GM23338 (cell line): ENCODE measurements around the gene PAIP2. TPM values are rescaled to one million over a fixed set of nuclear protein-coding genes. Genes with fewer than 3 reads are reported as not detected.
"Not testable (repeated sequence)": the region's sequence is repeated elsewhere in the genome, so short reads cannot be mapped to it uniquely, and the experiment has no call there.

Source experiments
- ATAC-seq: fragments of 200-7000 bp; cut with Tn5 transposase; 3 replicates; pipeline ENCODE4 v1.9.1; 2020
- DNase-seq: peaks from one replicate; pipeline ENCODE4 v3.0.0-alpha.2; 2015; ENCODE audit warnings: low spot score
- H2AFZ ChIP-seq: fragments of 200-600 bp; sonication (generic); 2 replicates; pipeline ENCODE4 v1.8.0; 2016; ENCODE audit warnings: antibody characterized with exemption, mild to moderate bottlenecking, moderate library complexity
- H3F3A ChIP-seq: fragments of 200-600 bp; sonication (generic); replicated peaks from 2 replicates; pipeline ENCODE4 v1.8.0; 2017; ENCODE audit warnings: antibody characterized with exemption, mixed run types, low read depth
- H3K27ac ChIP-seq: fragments of 200-600 bp; sonication (generic); 2 replicates; pipeline ENCODE4 v1.6.1; 2016; ENCODE audit warnings: low read depth
- H3K27me3 ChIP-seq: fragments of 200-600 bp; sonication (generic); 2 replicates; pipeline ENCODE4 v1.8.0; 2016; ENCODE audit warnings: mild to moderate bottlenecking, mixed run types, moderate library complexity; ENCODE audit not compliant: insufficient read depth
- H3K36me3 ChIP-seq: fragments of 200-600 bp; sonication (generic); 2 replicates; pipeline ENCODE4 v1.8.0; 2016; ENCODE audit warnings: mild to moderate bottlenecking; ENCODE audit not compliant: insufficient read depth
- H3K4me1 ChIP-seq: fragments of 200-600 bp; sonication (generic); 2 replicates; pipeline ENCODE4 v1.8.0; 2016; ENCODE audit warnings: mild to moderate bottlenecking, moderate library complexity; ENCODE audit not compliant: insufficient read depth
- H3K4me2 ChIP-seq: fragments of 200-600 bp; sonication (generic); 2 replicates; pipeline ENCODE4 v1.7.1; 2017; ENCODE audit warnings: mixed run types
- H3K4me3 ChIP-seq: fragments of 200-600 bp; sonication (generic); 2 replicates; pipeline ENCODE4 v1.6.1; 2016; ENCODE audit warnings: mixed run types
- H3K79me2 ChIP-seq: fragments of 200-600 bp; sonication (generic); replicated peaks from 2 replicates; pipeline ENCODE4 v1.8.0; 2017; ENCODE audit warnings: mild to moderate bottlenecking; ENCODE audit not compliant: insufficient read depth
- H3K9me2 ChIP-seq: fragments of 200-600 bp; sonication (generic); 2 replicates; pipeline ENCODE4 v1.8.0; 2017; ENCODE audit not compliant: insufficient read depth
- H4K20me1 ChIP-seq: fragments of 200-600 bp; sonication (generic); replicated peaks from 2 replicates; pipeline ENCODE4 v1.8.0; 2017; ENCODE audit warnings: mild to moderate bottlenecking; ENCODE audit not compliant: insufficient read depth
- H3K27ac Mint-ChIP-seq: 2 replicates; pipeline ENCODE4 v1.8.0; 2020; ENCODE audit warnings: inconsistent platforms, mild to moderate bottlenecking, moderate library complexity, mixed read lengths
- H3K27me3 Mint-ChIP-seq: 3 replicates; pipeline ENCODE4 v1.8.0; 2022; ENCODE audit warnings: low read depth, mild to moderate bottlenecking, moderate library complexity, mixed read lengths, inconsistent platforms; ENCODE audit not compliant: insufficient read depth, poor library complexity
- H3K36me3 Mint-ChIP-seq: 3 replicates; pipeline ENCODE4 v1.8.0; 2021; ENCODE audit warnings: low read depth, mild to moderate bottlenecking, inconsistent platforms, moderate library complexity, mixed read lengths
- H3K4me1 Mint-ChIP-seq: 3 replicates; pipeline ENCODE4 v1.8.0; 2020; ENCODE audit warnings: mild to moderate bottlenecking, inconsistent platforms, mixed read lengths
- H3K4me3 Mint-ChIP-seq: 3 replicates; pipeline ENCODE4 v1.8.0; 2021; ENCODE audit warnings: moderate library complexity, mild to moderate bottlenecking, inconsistent platforms, mixed read lengths
- H3K9me3 Mint-ChIP-seq: 3 replicates; pipeline ENCODE4 v1.8.0; 2020; ENCODE audit warnings: moderate library complexity, mild to moderate bottlenecking, inconsistent platforms, mixed read lengths
- CREB1 ChIP-seq: fragments of 250-450 bp; sonication (Bioruptor Pico); IDR thresholded peaks from 2 replicates; pipeline ENCODE4 v1.5.0; 2020; ENCODE audit warnings: low read depth, mild to moderate bottlenecking, moderate library complexity
- EZH2 ChIP-seq: fragments of 200-600 bp; sonication (generic); IDR thresholded peaks from one replicate; pipeline ENCODE4 v1.8.0; 2017; ENCODE audit warnings: antibody characterized with exemption, mild to moderate bottlenecking, low read depth; ENCODE audit not compliant: unreplicated experiment
- JUNB ChIP-seq: IDR thresholded peaks from one replicate; pipeline ENCODE4 v1.6.1; 2016; ENCODE audit warnings: antibody characterized with exemption; ENCODE audit not compliant: unreplicated experiment
- NANOG ChIP-seq: IDR thresholded peaks from 2 replicates; pipeline ENCODE4 v1.6.1; 2016; ENCODE audit warnings: antibody characterized with exemption, borderline replicate concordance
- POLR2AphosphoS5 ChIP-seq: IDR thresholded peaks from 2 replicates; pipeline ENCODE4 v1.6.1; 2016; ENCODE audit warnings: antibody characterized with exemption, low read depth
- REST ChIP-seq: IDR thresholded peaks from one replicate; pipeline ENCODE4 v1.6.1; 2018; ENCODE audit warnings: antibody characterized with exemption; ENCODE audit not compliant: unreplicated experiment
- STAT1 ChIP-seq: IDR thresholded peaks from one replicate; pipeline ENCODE4 v1.6.1; 2016; ENCODE audit warnings: antibody characterized with exemption; ENCODE audit not compliant: unreplicated experiment
- ZNF114 ChIP-seq: fragments of 250-450 bp; sonication (Bioruptor Pico); IDR thresholded peaks from 2 replicates; pipeline ENCODE4 v1.5.0; 2020; ENCODE audit warnings: mild to moderate bottlenecking, moderate library complexity
- ZNF331 ChIP-seq: fragments of 250-450 bp; sonication (Bioruptor Pico); IDR thresholded peaks from 2 replicates; pipeline ENCODE4 v1.5.0; 2020; ENCODE audit warnings: low read depth, mild to moderate bottlenecking, moderate library complexity
- ZNF462 ChIP-seq: fragments of 250-450 bp; sonication (Bioruptor Pico); IDR thresholded peaks from 2 replicates; pipeline ENCODE4 v1.5.0; 2020; ENCODE audit warnings: mild to moderate bottlenecking, moderate library complexity
- polyA plus RNA-seq: library from polyadenylated mRNA; unstranded; fragments of >200 nt; fragmentation: Nextera tagmentation; extraction: Ambion mirVana; gene quantifications from 2 replicates; pipeline ENCODE4 v1.2.1, GENCODE V29; 2016
- total RNA-seq: library from RNA; depleted of rRNA; stranded (reverse); fragments of >200 nt; shearing (Covaris generic); gene quantifications from 2 replicates; pipeline ENCODE4 v1.2.3, GENCODE V29; 2014

PAIP2 gene
- total and polyA plus RNA-seq, 2 experiments from 2014 or later: 132 to 277 TPM

DNA sequence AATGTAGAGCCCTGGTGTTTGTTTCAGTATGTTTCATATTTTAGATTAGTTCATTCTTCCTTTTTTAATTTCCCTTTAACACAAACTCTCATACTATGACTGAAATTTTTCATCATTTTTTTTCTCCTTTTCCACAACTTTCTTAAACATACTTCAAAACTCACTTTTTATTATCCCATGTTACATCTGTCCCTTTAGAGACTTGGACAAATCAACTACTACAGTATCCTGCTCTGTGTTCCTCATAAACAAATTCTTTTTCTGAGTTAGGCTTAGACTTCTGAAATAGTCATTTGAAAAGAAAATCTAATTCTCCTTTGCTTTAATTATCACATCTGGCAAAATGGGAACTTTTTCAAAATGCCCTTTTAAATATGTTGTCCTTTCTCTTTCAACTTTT, 32.9 kb upstream of the PAIP2 start (continued):
- TF ChIP-seq ZNF462 (CRISPR knock-in tag) (no peak), EZH2 (no peak), ZNF114 (no peak)

DNA sequence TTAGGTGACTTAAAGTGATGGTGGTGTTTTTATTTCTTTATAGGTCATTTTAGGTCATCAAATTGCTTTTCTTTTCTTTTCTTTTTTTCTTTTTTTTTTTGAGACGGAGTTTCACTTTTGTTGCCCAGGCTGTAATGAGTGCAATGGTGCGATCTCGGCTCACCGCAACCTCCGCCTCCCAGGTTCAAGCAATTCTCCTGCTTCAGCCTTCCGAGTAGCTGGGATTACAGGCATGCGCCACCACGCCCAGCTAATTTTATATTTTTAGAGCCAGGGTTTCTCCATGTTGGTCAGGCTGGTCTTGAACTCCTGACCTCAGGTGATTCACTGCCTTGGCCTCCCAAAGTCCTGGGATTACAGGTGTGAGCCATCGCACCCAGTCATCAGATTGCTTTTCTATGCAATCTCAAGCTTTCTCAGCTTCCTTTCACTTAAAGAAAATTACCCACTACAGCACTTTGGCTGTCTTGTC, 30.9 kb upstream of the PAIP2 start:
- H2AFZ ChIP-seq, H3K36me3 ChIP-seq, H3F3A ChIP-seq, H3K9me2 ChIP-seq, H3K4me3 ChIP-seq, ATAC-seq, H3K9me3 Mint-ChIP-seq, DNase-seq, H3K27me3 ChIP-seq, H3K27me3 Mint-ChIP-seq, H3K27ac ChIP-seq, H3K27ac Mint-ChIP-seq: not testable (repeated sequence)
- Histone ChIP-seq H3K4me1 (peaks cover 46% of the 10 kb centered on the region), H4K20me1 (peaks cover 88% of the 10 kb centered on the region), H3K79me2 (peaks cover 100% of the 10 kb centered on the region), H3K4me2 (peak overlapping the region; percentile 44)
- Mint-ChIP-seq H3K4me3 (0 out of 3 replicates have a peak overlapping the region, but pooled peaks have one; percentile 16), H3K36me3 (peaks cover 20% of the 10 kb centered on the region; the same call in 2 of the 3 replicates), H3K4me1 (peaks cover 60% of the 10 kb centered on the region)

DNA sequence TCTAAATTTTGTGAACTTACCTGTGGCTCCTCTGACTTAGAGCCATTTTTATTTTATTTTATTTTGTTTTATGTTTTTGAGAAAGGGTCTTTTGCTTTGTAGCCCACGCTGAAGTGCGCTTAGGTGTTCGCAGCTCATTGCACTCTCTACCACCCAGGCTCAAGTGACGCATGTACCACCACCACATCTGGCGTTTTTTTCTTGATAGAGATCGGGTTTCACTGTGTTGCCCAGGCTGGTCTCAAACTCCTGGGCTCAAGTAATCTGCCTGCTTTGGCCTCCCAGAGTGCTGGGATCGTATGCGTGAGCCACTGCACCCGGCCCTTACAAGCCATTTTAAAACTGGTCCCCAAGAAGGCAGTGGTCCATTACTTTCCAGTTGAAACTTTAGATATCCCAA, 29.6 kb upstream of the PAIP2 start:
- H3K4me3 ChIP-seq: peak overlapping the region; percentile 3; the same call in 1 of the 2 replicates
- peaks cover 6% of the 10 kb centered on the region; the same call in 1 of the 2 replicates for H3F3A ChIP-seq
- Mint-ChIP-seq H3K27me3 (no peaks in the 10 kb centered on the region), H3K36me3 (peaks cover 33% of the 10 kb centered on the region), H3K27ac (peak overlapping the region; percentile 49; the same call in 1 of the 2 replicates), H3K9me3 (no peaks in the 10 kb centered on the region), H3K4me3 (0 out of 3 replicates have a peak overlapping the region, but pooled peaks have one; percentile 13), H3K4me1 (peaks cover 51% of the 10 kb centered on the region)
- H3K4me2 ChIP-seq: peak overlapping the region; percentile 44
- H3K36me3 ChIP-seq: peaks cover 20% of the 10 kb centered on the region
- ATAC-seq: peak; percentile 88
- H3K27me3 ChIP-seq: no peaks in the 10 kb centered on the region
- H3K9me2 ChIP-seq: no peaks in the 10 kb centered on the region
- H2AFZ ChIP-seq: no peak overlapping the region
- H3K27ac ChIP-seq: 0 out of 2 replicates have a peak overlapping the region, but pooled peaks have one; percentile 34
- peaks cover 100% of the 10 kb centered on the region for H3K79me2 ChIP-seq
- peaks cover 88% of the 10 kb centered on the region for H4K20me1 ChIP-seq
- DNase-seq: peak; percentile 68
- H3K4me1 ChIP-seq: peaks cover 32% of the 10 kb centered on the region
- TF ChIP-seq POLR2AphosphoS5: no peak
- no peak for TF ChIP-seq CREB1
- TF ChIP-seq ZNF331: no peak
- TF ChIP-seq REST: no peak
- TF ChIP-seq JUNB: no peak
- TF ChIP-seq NANOG: no peak
- no peak for TF ChIP-seq STAT1
